HG03103 (cell line): ENCODE measurements around the gene RGS7BP.

Experiments used
- ATAC-seq: cut with Tn5 transposase; IDR thresholded peaks from one replicate; pipeline ENCODE4 v1.9.1; 2021; ENCODE audit warnings: low read depth; ENCODE audit not compliant: unreplicated experiment

RGS7BP gene

DNA sequence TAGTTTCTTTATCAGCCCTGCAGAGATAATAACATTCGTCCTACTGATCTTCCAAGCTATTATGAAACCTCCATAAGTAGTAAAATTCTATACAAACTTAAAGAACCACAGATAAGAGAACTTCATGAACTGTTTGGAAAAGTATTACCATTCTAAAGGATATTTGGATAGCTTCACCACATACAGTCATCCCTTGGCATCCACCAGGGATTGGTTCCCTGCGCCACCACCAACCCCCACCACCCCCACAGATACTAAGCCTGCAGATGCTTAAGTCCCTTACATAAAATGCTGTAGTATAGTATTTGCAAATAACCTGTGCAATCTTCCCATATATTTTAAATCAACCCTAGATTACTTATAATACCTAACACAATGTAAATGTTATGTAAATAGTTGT, 123.1 kb downstream of the RGS7BP start:
- no peak for ATAC-seq

GRCh38 chr5:64629841-64630240, 124.0 kb downstream of the RGS7BP start:
- no peak for ATAC-seq

DNA sequence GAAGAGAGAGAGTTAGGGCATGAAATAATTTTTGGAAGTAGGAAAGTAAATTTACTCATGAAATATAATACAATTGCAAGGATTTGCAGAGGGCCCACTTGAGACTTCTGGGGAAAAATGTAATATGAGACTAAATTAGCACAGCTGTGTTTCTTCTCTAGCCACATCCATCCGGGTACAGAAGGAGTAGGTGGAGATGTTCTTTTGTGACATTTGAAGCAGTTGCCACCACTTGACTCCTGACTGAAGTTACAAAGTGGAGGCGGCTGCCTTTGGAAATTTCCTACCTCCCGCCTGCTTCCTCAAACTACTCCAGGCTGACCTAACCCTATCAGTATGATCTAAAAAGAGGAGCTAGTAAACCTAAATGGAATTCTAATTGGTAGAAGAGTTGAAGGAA, 126.4 kb downstream of the RGS7BP start:
- ATAC-seq: no peak

- no peak for ATAC-seq
These were observed 129.3 kb downstream of the RGS7BP start for GRCh38 chr5:64634997-64635686.

DNA sequence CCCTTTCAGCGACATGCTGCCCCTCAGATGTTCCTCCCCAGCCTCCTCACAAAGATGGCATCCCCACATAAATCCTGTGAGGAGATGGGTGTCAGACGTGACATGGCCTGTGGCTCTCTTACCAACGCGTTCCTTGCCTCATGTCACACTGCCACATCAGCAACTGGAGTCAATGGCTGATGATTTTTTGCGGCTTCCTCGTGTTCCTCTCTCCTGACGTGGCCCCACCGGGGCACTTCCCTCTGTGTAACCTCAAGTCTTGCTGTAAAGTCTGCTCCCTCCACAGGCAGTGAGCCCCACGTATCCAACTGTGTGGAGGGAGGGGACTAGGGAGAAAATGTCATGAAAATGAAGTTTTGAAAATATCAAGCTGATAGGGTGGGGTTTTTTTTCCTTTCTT, 131.3 kb downstream of the RGS7BP start:
- ATAC-seq: no peak

DNA sequence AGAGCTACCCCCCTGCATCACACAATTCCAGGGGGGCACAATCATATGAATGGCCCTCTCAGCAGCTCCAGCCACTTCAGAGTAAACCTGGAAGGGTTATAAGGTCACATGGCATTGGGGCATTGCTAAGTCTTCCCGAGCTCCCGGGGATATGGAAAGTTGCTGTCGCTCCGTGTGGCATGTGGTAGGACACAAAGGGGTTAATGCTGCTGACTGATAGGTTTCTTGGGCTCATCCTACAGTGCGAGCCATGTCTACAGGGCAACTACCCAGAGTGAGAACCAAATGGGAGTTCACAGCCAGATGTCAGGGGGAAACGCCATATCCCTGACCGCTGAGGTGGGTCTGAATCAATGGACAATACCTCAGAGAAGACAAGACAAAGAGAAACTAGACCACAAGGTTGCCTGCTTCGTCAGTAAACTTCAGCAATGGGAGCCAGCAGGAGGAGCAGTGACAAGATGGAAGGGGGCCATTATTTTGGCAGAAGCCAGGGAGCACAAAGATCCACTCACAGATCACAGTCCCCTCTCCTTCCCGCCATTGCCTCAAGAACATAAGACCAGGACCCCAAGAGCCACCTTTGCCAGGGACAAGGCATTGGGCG, 132.1 kb downstream of the RGS7BP start:
- ATAC-seq: no peak

- ATAC-seq: no peak
These were observed 139.0 kb downstream of the RGS7BP start for GRCh38 chr5:64644831-64645230.

DNA sequence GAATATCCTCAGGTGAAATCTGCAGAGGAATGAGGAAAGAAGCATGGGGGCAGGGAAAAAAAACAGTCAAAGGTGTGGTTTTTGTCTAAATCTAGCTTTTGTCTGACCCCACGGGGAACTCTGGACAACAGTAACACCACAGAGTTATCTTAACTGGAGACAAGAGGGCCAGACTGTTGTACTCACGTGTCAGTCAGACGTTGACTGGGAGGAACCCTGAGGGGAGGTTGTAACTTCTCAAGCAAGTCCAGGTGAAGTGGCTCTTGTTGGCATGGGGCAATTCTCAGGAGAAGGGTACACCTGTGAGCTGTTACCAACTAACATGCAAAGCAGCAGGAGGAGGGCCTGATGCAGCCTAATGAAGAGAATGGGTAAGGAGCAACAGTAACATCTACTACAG, 140.4 kb downstream of the RGS7BP start:
- ATAC-seq: no peak

DNA sequence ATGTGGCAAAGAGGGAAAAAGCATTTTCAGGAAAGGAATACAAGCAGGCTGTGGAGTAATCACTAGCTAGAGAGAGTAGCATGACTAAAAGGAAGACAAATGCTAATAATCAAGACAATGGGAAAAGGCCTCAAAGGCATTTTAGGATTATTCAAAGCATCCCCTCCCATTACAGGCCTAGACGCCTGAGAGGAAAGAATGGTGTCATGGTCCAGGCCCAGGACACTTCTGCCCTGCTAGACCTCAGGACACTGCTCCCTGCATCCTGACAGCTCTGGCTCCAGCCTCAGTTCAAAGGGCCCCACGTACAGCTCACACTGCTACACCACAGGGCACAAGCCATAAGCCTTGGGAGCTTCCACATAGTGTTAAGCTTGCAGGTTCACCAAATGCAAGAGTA, 143.7 kb downstream of the RGS7BP start:
- ATAC-seq: no peak

- no peak for ATAC-seq
These were observed 148.1 kb downstream of the RGS7BP start for GRCh38 chr5:64653766-64654560.

DNA sequence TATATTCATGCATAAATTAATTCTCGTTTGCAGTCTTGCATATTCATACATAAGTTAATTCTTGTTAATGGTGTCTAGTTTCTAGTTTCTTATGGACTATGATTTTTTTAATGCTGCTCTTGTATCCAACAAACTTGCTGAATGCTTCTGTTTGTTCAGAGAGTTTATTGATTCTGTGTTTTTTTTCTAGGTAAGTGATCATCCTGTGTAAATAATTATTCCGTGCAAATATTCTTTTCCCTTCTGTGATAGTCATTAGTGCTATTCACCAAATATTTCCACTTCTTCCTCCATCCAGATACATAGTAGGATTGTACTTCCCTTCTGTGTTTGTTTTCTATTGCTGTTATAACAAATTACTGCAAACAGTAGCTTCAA, 148.7 kb downstream of the RGS7BP start:
- no peak for ATAC-seq

GRCh38 chr5:64655596-64655995, 149.8 kb downstream of the RGS7BP start:
- no peak for ATAC-seq

DNA sequence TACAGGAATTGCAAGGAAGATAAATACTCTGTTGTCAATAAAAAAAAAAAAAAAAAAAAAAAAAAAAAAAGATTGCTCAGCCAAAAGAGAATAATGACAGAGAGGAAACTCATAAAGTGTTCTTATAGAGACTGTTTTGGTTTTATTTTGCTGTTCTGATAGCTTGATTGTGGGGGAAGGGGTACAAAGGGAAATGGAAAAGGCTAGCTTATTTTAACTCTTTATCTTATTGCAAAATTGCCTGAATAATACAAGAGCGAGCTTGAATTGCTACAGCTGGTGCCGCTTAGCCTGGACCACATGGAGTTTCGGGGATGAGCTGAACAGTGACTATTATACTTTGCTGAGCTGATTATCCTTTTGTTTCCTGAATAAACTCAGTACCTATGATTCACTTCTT, 153.5 kb downstream of the RGS7BP start:
- ATAC-seq: no peak
